ENCODE results near the gene CD40. TPM values are rescaled to one million over a fixed set of nuclear protein-coding genes. Genes with fewer than 3 reads are reported as not detected.

The CD40 gene
- total RNA-seq, 1 experiment from 2014 or later = 7.8 TPM

DNA sequence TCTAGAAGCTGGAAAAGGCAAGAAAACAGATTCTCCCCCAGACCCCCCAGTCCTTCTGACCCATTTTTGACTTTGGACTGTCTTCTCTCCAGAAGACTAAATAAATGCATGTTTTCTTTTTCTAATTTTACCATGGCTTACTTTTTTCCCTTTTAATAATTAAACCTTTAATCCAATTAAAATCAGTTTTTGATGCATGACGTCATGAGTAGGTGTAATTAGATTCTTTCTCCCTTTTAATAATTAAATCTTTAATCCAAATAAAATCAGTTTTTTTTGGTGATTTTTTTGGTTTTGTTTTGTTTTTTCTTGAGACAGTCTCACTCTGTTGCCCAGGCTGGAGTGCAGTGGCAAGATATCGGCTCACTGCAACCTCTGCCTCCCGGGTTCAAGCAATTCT is 15.2 kb upstream of the CD40 start:
- no peak overlapping the region for H3K4me3 Mint-ChIP-seq
- no peaks in the 10 kb centered on the region for H3K79me1 ChIP-seq (ENCODE audit: insufficient read depth, low read depth, low read length, poor library complexity, severe bottlenecking)
- H2BK12ac ChIP-seq (ENCODE audit: insufficient read length, low read depth, low read length) = no peak overlapping the region
- H2BK120ac ChIP-seq (ENCODE audit: low read depth, low read length, poor library complexity, severe bottlenecking) = no peak overlapping the region
- no peak overlapping the region for H2BK20ac ChIP-seq (ENCODE audit: low read depth, low read length, poor library complexity, severe bottlenecking)
- TF ChIP-seq, protein P1, sequence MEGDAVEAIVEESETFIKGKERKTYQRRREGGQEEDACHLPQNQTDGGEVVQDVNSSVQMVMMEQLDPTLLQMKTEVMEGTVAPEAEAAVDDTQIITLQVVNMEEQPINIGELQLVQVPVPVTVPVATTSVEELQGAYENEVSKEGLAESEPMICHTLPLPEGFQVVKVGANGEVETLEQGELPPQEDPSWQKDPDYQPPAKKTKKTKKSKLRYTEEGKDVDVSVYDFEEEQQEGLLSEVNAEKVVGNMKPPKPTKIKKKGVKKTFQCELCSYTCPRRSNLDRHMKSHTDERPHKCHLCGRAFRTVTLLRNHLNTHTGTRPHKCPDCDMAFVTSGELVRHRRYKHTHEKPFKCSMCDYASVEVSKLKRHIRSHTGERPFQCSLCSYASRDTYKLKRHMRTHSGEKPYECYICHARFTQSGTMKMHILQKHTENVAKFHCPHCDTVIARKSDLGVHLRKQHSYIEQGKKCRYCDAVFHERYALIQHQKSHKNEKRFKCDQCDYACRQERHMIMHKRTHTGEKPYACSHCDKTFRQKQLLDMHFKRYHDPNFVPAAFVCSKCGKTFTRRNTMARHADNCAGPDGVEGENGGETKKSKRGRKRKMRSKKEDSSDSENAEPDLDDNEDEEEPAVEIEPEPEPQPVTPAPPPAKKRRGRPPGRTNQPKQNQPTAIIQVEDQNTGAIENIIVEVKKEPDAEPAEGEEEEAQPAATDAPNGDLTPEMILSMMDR (conservative IDR thresholded peaks at IDR 0.05) = no peak
- H3K36me3 Mint-ChIP-seq (ENCODE audit: insufficient read depth in 1 of 3, low read depth in 3 of 3) = no peaks in the 10 kb centered on the region
- no peak overlapping the region for H2BK15ac ChIP-seq (ENCODE audit: low read depth, low read length)
- H3K27ac ChIP-seq (ENCODE audit: insufficient read length, low read depth, low read length) = no peak overlapping the region
- no peak overlapping the region for H4K5ac ChIP-seq (ENCODE audit: insufficient read length, low read depth, low read length)
- no peak overlapping the region for H3K56ac ChIP-seq (ENCODE audit: insufficient read length, low read depth, low read length)
- peaks cover 53% of the 10 kb centered on the region for H3K27me3 Mint-ChIP-seq (ENCODE audit: low read depth)
- no peak overlapping the region for H3K4ac ChIP-seq (ENCODE audit: low read depth, low read length)
- no peak for DNase-seq
- H4K91ac ChIP-seq (ENCODE audit: insufficient read length, low read depth, low read length) = no peak overlapping the region
- WGBS (ENCODE audit: extremely low coverage, insufficient read length, low lambda C conversion rate) = no CpG with 5 or more reads among the region's 3 CpGs
- H3K14ac ChIP-seq (ENCODE audit: insufficient read depth, low read length) = no peak overlapping the region
- H3K27ac Mint-ChIP-seq = no peak overlapping the region
- no peak overlapping the region for H4K8ac ChIP-seq (replicated peaks; ENCODE audit: insufficient read length, low read depth, low read length)
- H3K4me2 ChIP-seq (ENCODE audit: insufficient read depth, insufficient read length, low read length) = no peak overlapping the region
- H3K9ac ChIP-seq (ENCODE audit: extremely low read depth, insufficient read length, low read length) = no peak overlapping the region
- H2BK5ac ChIP-seq (ENCODE audit: insufficient read length, low read length) = no peak overlapping the region
- H3K79me2 ChIP-seq (ENCODE audit: insufficient read depth, low read length) = no peaks in the 10 kb centered on the region
- H3K9me3 ChIP-seq (ENCODE audit: control insufficient read depth, low read depth, low read length) = no peaks in the 10 kb centered on the region
- no peak overlapping the region for H2AK5ac ChIP-seq (ENCODE audit: insufficient read length, low read length)
- no peaks in the 10 kb centered on the region for H3K23me2 ChIP-seq (ENCODE audit: insufficient read length, low read depth, low read length, poor library complexity, severe bottlenecking)
- no peaks in the 10 kb centered on the region for H3K4me1 ChIP-seq (ENCODE audit: insufficient read depth, low read length)
- no peaks in the 10 kb centered on the region for H3K27me3 ChIP-seq (ENCODE audit: insufficient read depth, low read length)
- H3K9me3 Mint-ChIP-seq = peaks cover 3 to 10% of the 10 kb centered on the region in 2 experiments; a peak in 4 of 5 replicates
- H3K18ac ChIP-seq (ENCODE audit: insufficient read length, low read depth, low read length) = no peak overlapping the region
- H2AFZ ChIP-seq (ENCODE audit: low read length) = no peak overlapping the region
- peaks cover 5 to 6% of the 10 kb centered on the region in 2 experiments; a peak in 3 of 4 replicates for H3K4me1 Mint-ChIP-seq
- no peaks in the 10 kb centered on the region for H4K20me1 ChIP-seq (ENCODE audit: control insufficient read depth, insufficient read depth, insufficient read length)
- H3K23ac ChIP-seq (ENCODE audit: insufficient read length, low read depth, low read length) = no peak overlapping the region
- H3T11ph ChIP-seq (ENCODE audit: low read length) = no peak overlapping the region
